HG03432 (cell line): ENCODE measurements around the gene GBF1.

Experiments
- ATAC-seq: cut with Tn5 transposase; IDR thresholded peaks from one replicate; pipeline ENCODE4 v1.9.1; 2021; ENCODE audit warnings: mild to moderate bottlenecking, moderate library complexity; ENCODE audit not compliant: unreplicated experiment

The GBF1 gene

DNA sequence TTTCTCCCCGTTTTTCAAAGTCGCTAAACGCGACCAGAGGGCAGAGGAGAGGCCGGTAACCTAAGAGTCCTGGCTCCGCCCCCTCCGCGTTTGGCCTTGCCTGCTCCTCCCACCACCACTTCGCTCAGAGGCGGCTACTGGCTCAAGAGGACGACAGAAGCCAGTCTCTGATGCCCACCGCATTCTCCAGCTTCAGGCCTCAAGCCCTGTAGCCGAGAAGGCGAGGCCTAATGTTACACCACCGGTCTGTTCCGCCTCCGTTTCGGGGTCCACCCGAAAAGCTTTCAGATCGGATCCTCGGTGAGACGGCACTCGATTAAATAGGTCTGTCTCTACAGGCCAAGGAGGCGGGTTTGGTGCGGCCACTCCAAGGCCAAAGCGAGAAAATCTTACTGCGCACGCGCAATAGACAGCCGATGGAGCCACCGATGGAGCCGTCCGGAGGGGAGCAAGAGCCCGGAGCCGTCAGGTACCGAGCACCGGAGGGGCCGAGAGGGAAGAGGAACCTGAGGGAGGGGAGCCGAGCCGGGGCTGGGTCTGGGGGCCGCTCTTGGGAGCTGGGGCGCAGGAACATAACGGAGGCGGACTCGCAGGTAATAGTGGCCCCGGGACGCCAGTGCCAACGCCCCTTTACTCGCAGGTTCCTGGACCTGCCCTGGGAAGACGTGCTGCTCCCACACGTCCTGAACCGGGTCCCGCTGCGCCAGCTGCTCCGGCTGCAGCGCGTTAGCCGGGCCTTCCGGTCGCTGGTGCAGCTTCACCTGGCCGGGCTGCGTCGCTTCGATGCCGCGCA lies 175.6 kb downstream of the GBF1 start, which contains the start of gene FBXL15:
TSS of gene FBXL15 (plus strand) at position 123 of the 793 bp plus-strand sequence. CDS start at position 417, 294 bp downstream.
- ATAC-seq, result peak; percentile 73

DNA sequence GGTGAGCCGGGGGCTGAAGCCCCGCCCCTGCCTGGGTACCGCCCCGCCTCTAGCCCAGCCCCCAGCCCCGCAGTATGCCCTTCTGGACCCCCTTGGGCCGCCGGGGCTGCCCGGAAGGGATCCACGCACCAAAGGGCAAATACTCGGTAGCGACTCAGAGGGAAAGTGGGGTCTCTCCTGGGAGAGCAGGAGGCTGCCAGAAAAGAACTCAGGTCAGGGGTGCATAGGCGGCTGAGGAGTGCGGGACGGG lies 176.1 kb downstream of the GBF1 start:
- peak; percentile 5 for ATAC-seq

DNA sequence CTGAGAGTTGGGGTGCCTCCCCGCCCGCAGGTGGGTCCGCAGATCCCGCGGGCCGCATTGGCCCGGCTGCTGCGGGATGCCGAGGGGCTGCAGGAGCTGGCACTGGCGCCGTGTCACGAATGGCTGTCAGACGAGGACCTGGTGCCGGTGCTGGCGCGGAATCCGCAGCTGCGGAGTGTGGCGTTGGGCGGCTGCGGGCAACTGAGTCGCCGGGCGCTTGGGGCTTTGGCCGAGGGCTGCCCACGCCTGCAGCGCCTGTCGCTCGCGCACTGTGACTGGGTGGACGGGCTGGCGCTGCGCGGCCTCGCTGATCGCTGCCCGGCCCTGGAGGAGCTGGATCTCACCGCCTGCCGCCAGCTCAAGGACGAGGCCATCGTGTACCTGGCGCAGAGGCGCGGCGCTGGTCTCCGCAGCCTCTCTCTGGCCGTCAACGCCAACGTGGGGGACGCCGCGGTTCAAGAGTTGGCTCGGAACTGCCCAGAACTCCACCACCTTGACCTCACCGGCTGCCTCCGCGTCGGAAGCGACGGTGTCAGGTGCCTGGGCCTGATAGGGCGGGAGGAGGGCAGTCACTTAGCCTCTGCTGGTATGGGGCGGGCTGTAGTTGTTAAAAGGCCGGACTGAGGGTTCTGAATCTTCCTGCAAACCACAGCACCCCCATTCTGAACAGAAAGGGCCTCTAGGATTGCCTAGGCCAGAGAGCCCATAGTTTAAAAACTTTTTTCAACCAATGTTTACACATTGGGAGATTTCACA lies 176.6 kb downstream of the GBF1 start:
- no peak for ATAC-seq

DNA sequence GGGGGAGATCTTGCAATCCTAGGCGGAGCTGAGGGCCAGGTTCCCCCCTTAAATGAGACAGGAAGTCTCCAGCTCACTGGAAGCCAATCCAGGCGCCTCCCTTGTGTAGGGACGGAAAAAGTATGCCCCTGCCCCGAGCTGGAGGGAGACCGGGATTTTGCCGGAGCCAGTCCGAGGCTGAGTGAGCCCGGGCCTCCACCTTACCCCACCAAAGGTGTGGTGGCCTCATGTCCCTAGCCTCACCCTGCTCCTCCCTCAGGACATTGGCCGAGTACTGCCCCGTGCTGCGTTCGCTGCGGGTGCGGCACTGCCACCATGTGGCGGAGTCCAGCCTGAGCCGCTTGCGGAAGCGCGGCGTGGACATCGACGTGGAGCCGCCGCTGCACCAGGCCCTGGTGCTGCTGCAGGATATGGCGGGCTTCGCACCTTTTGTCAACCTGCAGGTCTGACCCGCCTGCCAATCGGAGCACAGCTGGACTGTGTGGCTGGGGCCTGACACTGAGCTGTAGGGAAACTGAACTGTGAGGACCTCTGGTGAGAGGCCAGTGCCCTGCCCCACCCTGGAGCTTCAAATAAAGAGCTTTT lies 177.3 kb downstream of the GBF1 start:
- ATAC-seq, result no peak

DNA sequence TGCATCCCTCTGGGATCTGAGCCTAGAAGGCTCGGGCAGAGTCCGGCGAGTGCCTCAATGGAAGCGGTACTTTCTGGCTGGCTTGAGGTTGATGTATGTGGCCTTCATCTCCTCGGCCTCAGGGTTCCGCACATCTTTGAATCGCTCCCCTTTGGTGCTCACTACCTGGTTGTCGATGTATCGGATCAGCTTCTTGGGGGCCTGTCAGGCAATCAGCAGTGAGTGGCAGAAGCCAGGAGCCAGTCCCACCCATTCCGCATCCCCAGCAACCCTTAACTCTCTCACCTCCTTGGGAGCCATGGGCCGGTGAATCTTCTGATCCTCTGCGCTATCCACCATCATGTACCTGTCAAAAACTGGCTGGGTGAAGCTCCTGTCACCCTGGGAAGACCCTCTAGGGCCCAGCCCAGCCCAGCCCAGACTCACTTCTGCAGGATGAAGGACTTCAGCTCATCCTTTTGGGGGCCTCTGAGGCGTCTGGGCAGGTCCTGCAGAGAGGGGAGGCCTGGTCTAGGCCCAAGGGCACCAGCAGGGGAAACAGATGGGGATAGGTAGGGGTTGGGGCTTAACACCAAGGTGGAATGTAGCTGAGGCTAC lies 178.1 kb downstream of the GBF1 start:
- no peak for ATAC-seq

DNA sequence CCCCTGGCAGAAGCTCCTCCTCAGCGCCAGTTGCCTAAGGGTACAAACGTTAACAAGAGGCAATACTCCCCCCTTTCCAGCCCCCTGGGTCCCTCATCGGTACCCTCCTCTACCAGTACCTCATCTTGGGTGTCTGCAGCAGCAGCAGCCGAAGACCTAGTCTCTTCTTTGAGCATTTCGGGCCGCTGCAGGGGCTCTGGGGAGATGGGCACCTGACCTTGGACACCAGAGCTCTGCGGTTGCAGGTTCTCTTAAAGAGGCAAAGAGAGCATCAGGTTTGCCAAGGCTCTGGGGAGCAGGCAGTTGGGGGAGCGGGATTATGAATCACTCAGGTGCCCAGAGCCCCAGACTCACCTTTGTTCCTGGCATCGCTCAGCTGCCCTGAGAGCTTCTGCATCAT lies 178.8 kb downstream of the GBF1 start:
- no peak for ATAC-seq

DNA sequence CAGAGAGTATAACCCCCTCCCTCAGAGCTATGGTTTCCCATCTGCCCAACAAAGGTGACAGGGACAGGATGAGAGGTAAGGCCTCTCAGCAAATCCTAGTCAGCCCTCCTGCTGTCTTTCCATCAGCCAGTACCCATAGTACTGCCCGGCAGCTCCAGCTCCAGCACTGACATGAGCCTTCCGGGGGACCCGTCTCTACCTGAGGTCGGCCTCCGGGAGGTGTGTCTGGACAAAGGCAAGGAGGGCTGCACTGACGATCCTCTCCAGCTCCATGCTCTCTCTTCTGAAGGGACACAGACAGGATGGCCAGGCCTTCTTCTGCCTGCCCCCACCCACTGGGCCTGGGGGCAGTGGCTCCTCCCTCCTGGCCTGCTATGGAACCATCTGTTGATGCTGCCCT lies 179.6 kb downstream of the GBF1 start:
- no peak for ATAC-seq

DNA sequence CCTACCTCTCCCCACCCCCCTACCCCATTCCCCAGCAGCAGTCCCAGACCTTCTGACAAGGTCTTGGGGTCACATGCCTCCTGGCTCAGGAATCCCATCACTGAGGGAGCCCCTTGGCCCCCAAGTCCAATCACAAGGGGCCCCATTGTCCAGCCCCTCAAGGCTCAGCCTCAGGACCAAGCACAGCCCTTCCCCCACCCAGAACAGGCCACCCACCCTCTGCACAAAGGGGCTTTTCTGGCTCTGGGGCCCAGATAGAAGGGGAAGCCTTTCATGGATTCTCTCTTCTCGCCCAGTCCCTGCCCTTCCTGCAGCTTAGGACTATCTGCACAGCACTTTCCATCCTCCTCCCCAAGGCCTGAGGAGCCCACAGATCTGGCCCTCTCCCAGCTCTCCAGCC lies 180.1 kb downstream of the GBF1 start:
- ATAC-seq, result no peak

DNA sequence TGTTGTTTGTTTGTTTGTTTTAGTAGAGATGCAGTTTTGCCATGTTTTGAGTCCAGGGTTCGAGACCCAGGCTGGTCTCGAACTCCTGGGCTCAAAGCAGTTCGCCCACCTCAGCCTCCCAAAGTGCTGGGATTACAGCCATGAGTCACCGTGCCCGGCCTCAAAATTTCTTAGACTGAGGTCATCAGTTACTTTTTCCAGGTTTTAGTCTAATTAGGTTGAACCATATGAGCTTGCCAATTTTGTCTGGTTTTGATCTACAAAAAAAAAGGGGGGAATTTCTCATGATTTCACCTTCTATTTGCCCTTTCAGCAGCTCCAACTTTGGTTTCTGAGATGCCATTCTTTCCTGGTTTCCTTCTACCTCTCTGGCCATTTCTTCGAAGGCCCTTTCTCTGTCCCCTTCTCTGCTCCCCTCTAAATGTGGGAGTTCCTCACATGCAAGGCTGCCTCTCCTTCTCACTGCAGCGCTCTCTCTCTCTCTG lies 181.5 kb downstream of the GBF1 start:
- ATAC-seq, result no peak

DNA sequence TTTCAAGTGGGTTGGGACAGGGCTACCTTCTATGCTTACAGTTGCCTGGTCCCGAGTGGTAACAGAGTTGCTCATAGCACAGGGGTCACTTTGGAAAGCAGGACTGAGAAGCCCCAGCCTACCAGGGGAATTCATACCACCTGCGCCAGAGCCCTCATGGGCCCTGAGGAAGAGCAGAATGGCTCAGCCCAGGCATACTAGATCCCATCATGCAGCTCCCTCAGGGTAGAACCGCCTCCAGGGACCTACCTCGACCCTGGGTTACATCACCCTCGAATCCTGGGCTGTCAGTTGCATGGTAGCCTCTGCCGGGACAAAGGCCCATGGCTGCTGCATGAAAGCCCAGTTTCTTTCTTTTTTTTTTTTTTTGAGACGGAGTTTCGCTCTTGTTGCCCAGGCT lies 184.1 kb downstream of the GBF1 start:
- no peak for ATAC-seq

DNA sequence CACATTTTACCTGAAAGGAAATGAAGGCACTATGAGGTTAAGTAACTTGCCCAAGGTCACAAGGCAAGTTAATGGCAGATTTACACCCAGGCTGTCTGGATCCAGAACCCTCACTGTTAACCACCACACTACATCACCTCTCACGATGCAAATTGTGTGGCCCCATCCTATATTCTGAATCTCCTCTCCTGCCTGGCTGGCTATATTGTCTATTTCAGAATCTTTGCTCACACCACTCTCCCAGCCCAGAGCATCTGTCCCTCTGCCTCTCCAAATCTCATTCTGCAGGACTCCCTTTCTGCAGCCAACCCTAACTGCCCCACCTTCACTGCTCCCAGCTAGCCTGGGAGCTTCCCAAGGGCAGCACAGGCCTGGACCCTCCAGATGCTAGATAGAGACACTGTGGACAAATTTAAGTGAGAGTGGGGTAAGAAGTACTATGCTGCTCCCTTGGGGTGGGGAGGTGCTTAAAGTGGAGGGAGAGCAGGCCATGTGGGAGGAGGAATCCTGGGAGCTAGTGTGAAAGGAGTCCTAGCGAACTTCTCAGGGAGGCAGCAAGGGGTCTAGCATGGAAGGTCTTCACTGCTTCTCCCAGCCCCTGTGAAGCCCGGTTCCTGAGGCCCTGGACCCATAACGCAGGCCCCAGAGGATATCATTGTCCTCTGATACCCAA lies 186.3 kb downstream of the GBF1 start:
- ATAC-seq, result peak; percentile 1
